GM12801 (cell line): ENCODE measurements around the gene TNPO2.

Source experiments
- TF ChIP-seq, protein P1 (sequence below): IDR thresholded peaks from one replicate; pipeline ENCODE4 v1.5.1; 2011; ENCODE audit warnings: control low read depth; ENCODE audit not compliant: insufficient read length; ENCODE audit errors: extremely low read depth

TNPO2 gene

DNA sequence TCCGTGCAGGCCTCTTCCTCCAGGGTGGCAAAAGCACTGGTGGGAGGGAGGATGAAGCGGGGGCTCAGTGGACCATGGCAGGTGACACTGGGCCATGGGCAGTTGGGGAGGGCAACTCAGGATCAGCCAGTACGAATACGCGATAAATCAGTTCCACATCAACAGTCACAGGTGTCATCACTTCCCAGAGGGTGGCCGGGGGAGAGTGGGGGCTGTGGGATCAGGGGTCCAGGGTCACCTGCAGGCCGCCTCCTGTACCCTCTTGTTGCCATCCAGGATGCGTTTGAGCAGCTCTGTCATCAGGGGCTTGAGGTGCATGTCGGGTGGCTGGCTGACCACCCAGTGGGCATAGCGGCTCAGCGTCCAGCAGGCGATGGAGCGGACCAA lies 17.4 kb downstream of the TNPO2 start:
- TF ChIP-seq, protein P1, sequence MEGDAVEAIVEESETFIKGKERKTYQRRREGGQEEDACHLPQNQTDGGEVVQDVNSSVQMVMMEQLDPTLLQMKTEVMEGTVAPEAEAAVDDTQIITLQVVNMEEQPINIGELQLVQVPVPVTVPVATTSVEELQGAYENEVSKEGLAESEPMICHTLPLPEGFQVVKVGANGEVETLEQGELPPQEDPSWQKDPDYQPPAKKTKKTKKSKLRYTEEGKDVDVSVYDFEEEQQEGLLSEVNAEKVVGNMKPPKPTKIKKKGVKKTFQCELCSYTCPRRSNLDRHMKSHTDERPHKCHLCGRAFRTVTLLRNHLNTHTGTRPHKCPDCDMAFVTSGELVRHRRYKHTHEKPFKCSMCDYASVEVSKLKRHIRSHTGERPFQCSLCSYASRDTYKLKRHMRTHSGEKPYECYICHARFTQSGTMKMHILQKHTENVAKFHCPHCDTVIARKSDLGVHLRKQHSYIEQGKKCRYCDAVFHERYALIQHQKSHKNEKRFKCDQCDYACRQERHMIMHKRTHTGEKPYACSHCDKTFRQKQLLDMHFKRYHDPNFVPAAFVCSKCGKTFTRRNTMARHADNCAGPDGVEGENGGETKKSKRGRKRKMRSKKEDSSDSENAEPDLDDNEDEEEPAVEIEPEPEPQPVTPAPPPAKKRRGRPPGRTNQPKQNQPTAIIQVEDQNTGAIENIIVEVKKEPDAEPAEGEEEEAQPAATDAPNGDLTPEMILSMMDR, result no peak

DNA sequence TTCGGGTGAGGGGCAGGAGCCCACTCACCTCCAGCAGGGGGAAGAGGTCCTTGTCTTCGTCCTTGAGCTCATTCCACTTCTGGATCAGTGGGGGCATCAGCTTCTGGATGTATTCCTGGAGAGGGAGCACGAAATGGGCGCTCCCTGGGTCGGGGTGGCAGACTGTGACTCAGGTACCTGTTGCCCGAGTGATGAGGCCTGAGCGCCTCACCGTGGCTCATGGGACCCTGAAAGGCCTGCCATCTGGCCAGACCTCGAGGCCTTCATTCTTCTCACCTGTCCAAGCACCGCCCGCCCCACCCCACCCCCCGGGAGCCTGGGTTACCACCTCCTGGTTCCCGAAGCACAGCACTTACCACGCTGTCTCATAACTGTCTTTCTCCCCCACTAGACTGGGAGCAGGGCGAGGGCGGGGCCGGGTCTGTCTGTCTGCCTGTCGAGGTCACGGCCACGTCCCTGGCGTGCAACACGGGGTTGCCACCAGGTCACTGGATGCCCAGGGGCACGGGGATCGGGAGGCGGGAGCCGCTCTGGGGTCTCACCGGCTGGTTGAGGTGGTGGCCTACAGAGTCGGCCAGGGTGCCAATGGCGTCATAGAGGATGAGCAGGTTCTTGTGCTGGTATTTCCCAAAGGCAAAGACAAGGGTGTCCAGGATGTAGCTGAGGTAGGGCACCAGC lies 17.9 kb downstream of the TNPO2 start:
- TF ChIP-seq, protein P1, result no peak

DNA sequence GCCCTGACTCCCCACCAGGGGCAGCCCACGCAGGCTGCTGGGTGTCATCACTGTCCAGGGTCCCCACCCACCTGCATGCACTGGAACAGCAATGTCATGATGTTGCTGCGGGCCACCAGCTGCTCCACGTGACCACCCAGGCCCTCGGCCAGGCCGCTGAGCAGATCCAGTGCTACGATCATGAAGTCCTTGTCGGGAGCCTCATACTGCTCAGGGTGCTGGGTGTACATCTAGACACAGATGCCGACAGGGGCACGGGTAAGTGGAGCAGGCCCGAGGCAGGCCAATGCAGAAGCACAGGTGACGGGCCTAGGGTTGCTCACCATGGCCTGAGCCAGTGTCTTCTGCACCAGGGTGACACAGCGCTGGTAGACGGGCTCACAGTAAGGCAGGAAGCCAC lies 18.6 kb downstream of the TNPO2 start:
- TF ChIP-seq, protein P1, result no peak

DNA sequence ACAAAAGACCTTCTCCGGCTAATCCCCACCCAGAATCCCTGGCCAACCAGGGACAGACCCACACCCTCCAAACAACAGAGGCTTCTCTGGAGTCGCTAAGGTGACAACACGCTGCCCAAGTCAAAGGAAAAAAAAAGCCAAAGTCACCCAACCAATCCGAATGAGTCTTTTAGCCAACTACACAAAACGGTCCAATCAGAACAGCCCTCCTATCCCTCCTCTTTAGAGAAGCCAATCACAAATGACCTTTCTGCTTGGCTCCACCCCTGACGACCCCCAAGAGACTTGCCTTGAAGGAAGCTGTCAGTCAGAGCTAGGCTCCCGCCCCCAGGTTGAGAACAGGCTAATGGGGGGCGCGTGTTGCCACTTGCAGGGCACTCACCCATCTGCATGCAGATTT lies 20.7 kb downstream of the TNPO2 start:
- TF ChIP-seq, protein P1, result no peak

DNA sequence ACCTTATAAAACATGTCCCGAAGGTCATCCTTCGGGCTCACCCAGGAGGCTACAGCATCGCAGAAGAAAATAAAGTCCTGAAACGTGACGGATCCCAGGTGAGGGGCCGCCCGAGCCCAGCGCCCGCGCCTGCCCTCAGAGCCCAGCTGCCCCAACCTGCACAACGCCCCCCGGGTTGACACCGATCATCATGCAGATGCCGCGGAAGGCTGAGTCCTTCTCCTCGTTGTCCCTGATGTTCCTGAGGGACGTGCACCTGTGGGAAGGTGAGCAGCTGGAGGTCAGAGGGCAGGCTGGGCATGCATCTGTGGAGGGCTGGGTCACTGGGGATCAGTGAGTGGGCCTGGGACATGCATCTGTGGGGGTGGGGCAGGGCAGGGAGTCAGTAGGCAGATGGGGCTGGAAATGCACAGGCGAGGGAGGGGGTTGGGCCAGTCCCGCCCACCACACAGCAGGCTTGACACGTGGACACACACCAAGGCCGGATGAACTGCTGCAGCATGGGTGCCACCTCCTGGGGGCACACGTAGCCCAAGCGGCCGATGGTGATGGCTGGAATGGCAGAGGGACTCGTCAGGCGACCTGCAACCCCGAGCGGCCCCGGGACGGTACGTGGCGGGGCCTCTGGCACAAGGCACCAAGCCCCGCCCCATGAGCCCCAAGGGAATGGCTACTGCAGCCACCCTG lies 22.0 kb downstream of the TNPO2 start:
- TF ChIP-seq, protein P1, result no peak

DNA sequence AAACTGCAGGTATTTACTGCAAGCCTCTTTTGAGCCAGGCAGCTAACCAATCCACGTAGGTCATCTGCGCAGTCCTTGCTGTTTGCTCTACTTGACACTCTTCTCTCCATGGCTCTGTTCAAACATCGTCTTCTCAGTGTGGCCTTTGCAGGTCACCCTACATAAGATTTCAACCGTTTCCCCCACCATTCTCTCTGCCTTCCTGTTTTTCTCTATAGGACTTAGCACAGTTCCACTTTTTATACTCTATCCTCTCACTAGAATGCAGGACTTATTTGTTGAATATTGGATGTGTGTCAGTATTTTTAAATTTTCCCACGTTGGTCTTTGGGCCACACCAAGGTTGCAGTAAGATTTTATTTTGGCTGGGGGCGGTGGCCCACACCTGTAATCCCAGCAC lies 25.6 kb downstream of the TNPO2 start:
- TF ChIP-seq, protein P1, result no peak

DNA sequence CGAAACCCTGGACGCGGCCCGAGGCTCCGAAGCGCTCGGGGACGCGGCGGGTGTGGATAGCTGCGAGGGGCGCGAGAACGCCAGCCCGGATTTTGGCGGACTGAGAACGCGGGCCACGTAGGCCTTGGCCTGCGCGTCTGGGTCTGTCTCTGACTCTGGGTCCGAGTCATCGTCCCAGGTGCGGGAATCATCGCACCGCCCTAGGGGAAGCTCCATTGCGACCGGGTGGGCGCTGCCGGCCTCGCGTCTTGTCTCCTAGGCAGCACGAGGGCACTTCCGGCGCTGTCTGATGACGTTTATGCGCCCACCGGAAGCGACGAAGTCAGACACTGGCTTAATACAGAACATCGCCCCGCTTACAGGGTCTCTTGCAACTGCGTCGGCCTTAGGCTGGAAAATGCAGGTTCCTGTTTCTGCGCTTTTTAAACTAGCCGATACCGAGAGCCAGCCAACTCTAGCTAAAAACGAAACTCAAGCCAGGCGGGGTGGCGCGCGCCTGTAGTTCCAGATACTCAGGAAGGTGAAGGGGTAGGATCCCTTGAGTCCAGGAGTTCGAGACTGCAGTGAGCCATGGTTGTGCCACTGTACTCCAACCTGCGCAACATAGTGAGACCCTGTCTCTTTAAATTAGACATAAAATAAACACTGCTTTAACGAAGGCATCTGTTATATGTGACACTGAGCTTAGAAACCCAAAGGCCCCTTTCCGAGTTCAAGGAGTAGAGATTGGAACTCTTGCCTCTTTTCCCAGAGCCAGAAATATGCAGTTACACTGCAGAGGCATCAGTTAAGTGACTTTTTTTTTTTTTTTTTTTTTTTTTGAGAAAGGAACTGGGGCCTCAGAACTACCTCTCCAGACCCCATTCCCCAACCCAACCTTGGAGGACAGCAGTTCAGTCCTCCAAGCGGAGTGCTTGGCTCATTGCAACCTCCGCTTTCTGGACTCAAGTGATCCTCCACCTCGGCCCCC lies 27.1 kb downstream of the TNPO2 start, which contains the start of gene FBXW9:
FBXW9 (minus strand) TSS at position 266 of the 970 bp plus-strand sequence; CDS start at position 216, 50 bp downstream.
- TF ChIP-seq, protein P1, result no peak
